Breast epithelium (tissue), 4 donors: ENCODE results near the gene HDAC4. TPM values are rescaled to one million over a fixed set of nuclear protein-coding genes. Genes with fewer than 3 reads are reported as not detected.

Experiments
- DNase-seq, 2 donors: peaks; one replicate each; pipeline ENCODE4 v3.0.0-alpha.2; 2019; ENCODE audit warnings: low spot score in 2 of 2
- H3K27ac ChIP-seq, 2 donors: fragments of 200-600 bp; sonication (generic) in 1 of 2; one replicate each; pipeline ENCODE4 v1.5.1; 2016 to 2019; ENCODE audit warnings: mild to moderate bottlenecking in 1 of 2
- H3K27me3 ChIP-seq, 2 donors: fragments of 200-600 bp; sonication (generic) in 1 of 2; one replicate each; pipeline versions ENCODE4 v1.5.1 to v1.6.0; 2017 to 2019; ENCODE audit warnings: control low read depth in 1 of 2, mild to moderate bottlenecking in 1 of 2
- H3K36me3 ChIP-seq: fragments of 200-600 bp; one replicate; pipeline ENCODE4 v1.5.1; 2019
- H3K4me1 ChIP-seq, 2 donors: fragments of 200-600 bp; sonication (generic); one replicate each; pipeline ENCODE4 v1.5.1; 2016 to 2019; ENCODE audit warnings: control low read depth in 1 of 2
- H3K4me3 ChIP-seq, 3 donors: fragments of 200-600 bp; sonication (generic); 1 replicate in 2 of 3; 2 replicates in 1 of 3; pipeline ENCODE4 v1.5.1; 2016 to 2019; ENCODE audit warnings: mild to moderate bottlenecking in 3 of 3, moderate library complexity in 2 of 3
- H3K9me3 ChIP-seq, 2 donors: fragments of 200-600 bp; sonication (generic) in 1 of 2; one replicate each; pipeline ENCODE4 v1.5.1; 2016 to 2019; ENCODE audit warnings: control low read depth in 1 of 2
- CTCF ChIP-seq, 3 donors: fragments of 450-650 bp; IDR thresholded peaks; one replicate each; pipeline ENCODE4 v1.5.1; 2016 to 2017; ENCODE audit warnings: antibody characterized with exemption in 3 of 3, mild to moderate bottlenecking in 3 of 3, moderate library complexity in 3 of 3
- POLR2A ChIP-seq: fragments of 450-650 bp; IDR thresholded peaks from one replicate; pipeline ENCODE4 v1.6.1; 2016; ENCODE audit warnings: antibody characterized with exemption, mild to moderate bottlenecking, moderate library complexity
- POLR2AphosphoS5 ChIP-seq, 3 donors: sonication (generic); formaldehyde crosslinking; IDR thresholded peaks; one replicate each; pipeline ENCODE4 v1.6.1; 2017; ENCODE audit warnings: antibody characterized with exemption in 3 of 3
- intact Hi-C: fragments of 100-400 bp; cut with DNase I; formaldehyde crosslinking; loops from one replicate; pipeline ENCODE4 v1.15.1; 2023; ENCODE audit warnings: low total_unique reads
- total RNA-seq, 3 donors: library from RNA; depleted of rRNA; stranded (reverse); fragments of >200 nt; gene quantifications; one replicate each; pipeline ENCODE4 v1.1.0, GENCODE V29; 2016

Gene HDAC4
- total RNA-seq, 3 donors from 2014 or later = 20.3 to 36.0 (median 32.8) TPM

- H3K27me3 ChIP-seq = no peaks in the 10 kb centered on the region
- no peaks in the 10 kb centered on the region for H3K36me3 ChIP-seq
- no peaks in the 10 kb centered on the region for H3K9me3 ChIP-seq
- DNase-seq = peak in 1 of 2 donors; percentile 46
- intact Hi-C loops = no loop called here
- no peak overlapping the region for H3K4me3 ChIP-seq
- H3K4me1 ChIP-seq = no peaks in the 10 kb centered on the region
- H3K27ac ChIP-seq = no peak overlapping the region
- TF ChIP-seq CTCF (IDR thresholded peaks at IDR 0.05) = no peak
- TF ChIP-seq POLR2AphosphoS5 (IDR thresholded peaks at IDR 0.05) = no peak
- no peak for TF ChIP-seq POLR2A
Observed at GRCh38 chr2:239012936-239013677, 387.7 kb downstream of the HDAC4 start.

- TF ChIP-seq POLR2AphosphoS5 (IDR thresholded peaks at IDR 0.05) (no peak), POLR2A (no peak), CTCF (IDR thresholded peaks at IDR 0.05) (no peak)
- H3K27me3 ChIP-seq = no peaks in the 10 kb centered on the region
- H3K4me3 ChIP-seq = no peak overlapping the region
- intact Hi-C loops = no loop called here
- DNase-seq = peak in 1 of 2 donors; percentile 36
- no peaks in the 10 kb centered on the region for H3K9me3 ChIP-seq
- no peaks in the 10 kb centered on the region for H3K36me3 ChIP-seq
- H3K27ac ChIP-seq = no peak overlapping the region
- no peaks in the 10 kb centered on the region for H3K4me1 ChIP-seq
Observed at GRCh38 chr2:239012228-239012627, 388.6 kb downstream of the HDAC4 start.

- Histone ChIP-seq H3K27me3 (no peaks in the 10 kb centered on the region), H3K27ac (no peak overlapping the region), H3K36me3 (no peaks in the 10 kb centered on the region), H3K4me1 (no peaks in the 10 kb centered on the region), H3K4me3 (no peak overlapping the region), H3K9me3 (no peaks in the 10 kb centered on the region)
- DNase-seq = peak in 1 of 2 donors; percentile 39
- TF ChIP-seq CTCF (IDR thresholded peaks at IDR 0.05) = no peak
- TF ChIP-seq POLR2AphosphoS5 (IDR thresholded peaks at IDR 0.05) = no peak
- TF ChIP-seq POLR2A = no peak
- intact Hi-C loops = loop anchor here (5.0 kb wide), 1 partner anchor 862 kb away; no protein-coding TSS in a partner anchor
Observed at GRCh38 chr2:239009589-239009961, 391.2 kb downstream of the HDAC4 start.

DNA sequence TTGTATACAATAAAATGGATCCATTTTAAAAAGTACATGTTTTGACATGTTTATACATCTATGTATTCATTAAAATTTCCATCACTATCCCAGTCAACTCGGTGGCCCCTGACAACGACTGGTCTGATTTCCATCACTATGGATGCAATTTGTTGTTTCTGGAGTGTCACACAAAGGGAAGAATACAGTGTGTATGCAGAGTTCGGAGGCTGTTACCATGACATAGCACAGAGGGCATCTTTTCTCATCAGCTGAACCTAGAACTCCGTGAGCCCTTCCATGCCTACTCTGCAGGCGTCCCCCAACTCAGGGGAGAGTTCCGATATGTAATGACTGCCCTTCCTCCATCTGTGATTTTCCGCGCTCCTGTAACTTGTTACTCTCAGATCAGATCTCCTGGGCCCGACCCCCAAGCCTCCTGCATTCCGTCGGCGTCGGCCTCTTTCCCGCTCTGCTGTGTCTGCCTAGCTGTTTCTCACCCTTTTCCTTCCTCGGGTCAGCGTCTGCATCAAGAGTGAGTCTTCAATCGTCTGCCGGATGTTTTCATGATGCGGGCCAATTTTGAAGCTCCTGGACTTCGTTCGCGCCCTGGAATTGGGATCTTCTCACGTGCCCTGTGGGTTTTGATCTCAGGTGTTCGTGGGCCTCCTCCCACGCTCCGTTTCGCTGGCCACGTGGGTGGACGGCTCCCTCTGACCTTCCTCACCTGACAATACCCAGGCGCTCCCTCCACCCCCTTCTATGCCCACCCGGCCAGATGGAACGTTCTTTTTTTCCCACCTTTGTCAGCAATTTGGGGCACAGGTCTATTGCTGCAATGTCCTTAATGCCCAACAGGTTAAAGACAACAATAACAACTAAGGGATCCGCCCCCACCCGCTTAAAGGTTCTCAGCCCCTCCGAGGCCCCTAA is 391.9 kb downstream of the HDAC4 start:
- Histone ChIP-seq H3K4me1 (no peaks in the 10 kb centered on the region), H3K27ac (no peak overlapping the region), H3K36me3 (no peaks in the 10 kb centered on the region), H3K9me3 (no peaks in the 10 kb centered on the region), H3K27me3 (no peaks in the 10 kb centered on the region), H3K4me3 (no peak overlapping the region)
- peak in 1 of 2 donors; percentile 40 for DNase-seq
- intact Hi-C loops = loop anchor here (5.0 kb wide), 1 partner anchor 862 kb away; no protein-coding TSS in a partner anchor
- no peak for TF ChIP-seq POLR2A
- no peak for TF ChIP-seq CTCF (IDR thresholded peaks at IDR 0.05)
- no peak for TF ChIP-seq POLR2AphosphoS5 (IDR thresholded peaks at IDR 0.05)
